ENCODE measurements around the gene PARS2. TPM values are rescaled to one million over a fixed set of nuclear protein-coding genes. Genes with fewer than 3 reads are reported as not detected.

Gene PARS2
- total and polyA plus RNA-seq, 2 of the 4 experiments (the other 2 are of a cell fraction), result 3.4 to 6.3 TPM

GRCh38 chr1:54743416-54744226, 20.7 kb downstream of the PARS2 start:
- intact Hi-C loops (cut with micrococcal nuclease), result no loop called here

More at GRCh38 chr1:54743416-54744226, 20.7 kb downstream of the PARS2 start:
- no peak overlapping the region for H2AFZ ChIP-seq (replicated peaks; ENCODE audit: low read length, poor library complexity)
- H4K8ac ChIP-seq (ENCODE audit: low read depth in 2 of 2, low read length in 2 of 2), result no peak overlapping the region
- in situ Hi-C loops (cut with MboI; ENCODE audit: low sequenced_read_pairs), result no loop called here
- H4K91ac ChIP-seq (ENCODE audit: insufficient read depth, low read depth, low read length), result no peak overlapping the region
- no peak overlapping the region for H2BK120ac ChIP-seq (ENCODE audit: low read depth, low read length)
- ChIA-PET CTCF (no interaction called here), POLR2A (ENCODE audit: unreplicated experiment) (no interaction called here)
- H3K4ac ChIP-seq (ENCODE audit: low read depth, low read length), result no peak overlapping the region
- H2BK5ac ChIP-seq (ENCODE audit: low read depth, low read length, poor library complexity, severe bottlenecking), result no peak overlapping the region
- H3K27ac ChIP-seq (ENCODE audit: insufficient read depth, low read length), result no peak overlapping the region
- H3K4me3 ChIP-seq (ENCODE audit: insufficient read depth, low read depth, low read length), result no peak overlapping the region
- H3K27me3 ChIP-seq (ENCODE audit: control insufficient read depth, insufficient read depth, low read length), result peaks cover under 1% of the 10 kb centered on the region; the same call in 1 of the 2 replicates
- no peak overlapping the region for H4K5ac ChIP-seq (ENCODE audit: low read depth, low read length)
- no peaks in the 10 kb centered on the region; the same call in 1 of the 2 replicates for H3K4me1 ChIP-seq (ENCODE audit: control insufficient read depth, insufficient read depth, low read length)
- ATAC-seq (ENCODE audit: low read depth), result no peak
- 0 out of 4 replicates have a peak, but pooled peaks cover 0 to 3% of the 10 kb centered on the region in 2 experiments for H3K79me1 ChIP-seq (ENCODE audit: low read depth in 1 of 2, low read length in 2 of 2)
- no peak overlapping the region for H3K18ac ChIP-seq (ENCODE audit: low read depth, low read length)
- BruUV-seq (replicated peaks), result no TSS peak
- H3K9ac ChIP-seq (ENCODE audit: low read depth, low read length), result no peak overlapping the region
- H3K14ac ChIP-seq (replicated peaks; ENCODE audit: low read depth, low read length), result no peak overlapping the region
- H3K56ac ChIP-seq (ENCODE audit: extremely low read depth, insufficient read depth, low read length), result no peak overlapping the region
- H2BK20ac ChIP-seq (ENCODE audit: low read depth, low read length), result no peak overlapping the region
- 0 out of 2 replicates have a peak, but pooled peaks cover 3% of the 10 kb centered on the region for H4K20me1 ChIP-seq (ENCODE audit: insufficient read depth, low read length)
- H3K4me2 ChIP-seq (ENCODE audit: low read depth, low read length), result no peak overlapping the region
- TF ChIP-seq CHD1 (IDR thresholded peaks at IDR 0.05; ENCODE audit: low read depth, low read length) (no peak), SMC3 (IDR thresholded peaks at IDR 0.05; ENCODE audit: low read depth, low read length) (no peak), FOS (IDR thresholded peaks at IDR 0.05; ENCODE audit: low read depth, low read length) (no peak), RCOR1 (IDR thresholded peaks at IDR 0.05; ENCODE audit: insufficient replicate concordance, low read length) (no peak), POLR2A (IDR thresholded peaks at IDR 0.05; ENCODE audit: low read depth, low read length) (no peak), CEBPB (IDR thresholded peaks at IDR 0.05; ENCODE audit: low read depth, low read length) (no peak), MAFK (IDR thresholded peaks at IDR 0.05; ENCODE audit: low read depth, low read length) (no peak), USF2 (IDR thresholded peaks at IDR 0.05; ENCODE audit: low read depth, low read length) (no peak), NFE2L2 (IDR thresholded peaks at IDR 0.05; ENCODE audit: low read depth, low read length) (no peak), RAD21 (IDR thresholded peaks at IDR 0.05; ENCODE audit: low read length) (no peak), ELK1 (IDR thresholded peaks at IDR 0.05; ENCODE audit: borderline replicate concordance, low read depth, low read length) (no peak), CTCF (conservative IDR thresholded peaks at IDR 0.05; ENCODE audit: low read depth, low read length) (no peak), MXI1 (IDR thresholded peaks at IDR 0.05; ENCODE audit: borderline replicate concordance, low read depth, low read length) (no peak), BHLHE40 (IDR thresholded peaks at IDR 0.05; ENCODE audit: low read depth, low read length) (no peak), RFX5 (IDR thresholded peaks at IDR 0.05; ENCODE audit: low read depth, low read length) (no peak)
- 93% methylated on average over 5 of the region's 12 CpGs; no CpG with 5 or more reads in 1 of the 2 experiments for WGBS, 2 experiments (ENCODE audit: extremely low coverage in 2 of 2, insufficient read length in 1 of 2)
- no peak for DNase-seq
- H2AK5ac ChIP-seq (ENCODE audit: low read depth, low read length), result no peak overlapping the region
- H2AK9ac ChIP-seq (replicated peaks; ENCODE audit: low read depth, low read length, poor library complexity), result peak overlapping the region; percentile 25
- H3K36me3 ChIP-seq (ENCODE audit: control insufficient read depth, insufficient read depth, low read length), result peaks cover 27% of the 10 kb centered on the region
- no peak overlapping the region for H3K23ac ChIP-seq (ENCODE audit: low read depth, low read length)
- H3K9me3 ChIP-seq (ENCODE audit: control insufficient read depth, insufficient read depth, low read length), result no peaks in the 10 kb centered on the region
- dilution Hi-C loops (cut with HindIII; ENCODE audit: low sequenced_read_pairs, unreplicated experiment), result no loop called here
- H2BK15ac ChIP-seq (ENCODE audit: low read depth, low read length), result no peak overlapping the region
- H3K9me1 ChIP-seq (ENCODE audit: insufficient read depth, low read length), result no peaks in the 10 kb centered on the region
